HG02970 (cell line): ENCODE data around the gene PISD.
"Not testable (repeated sequence)": the region's sequence is repeated elsewhere in the genome, so short reads cannot be mapped to it uniquely, and the experiment has no call there.

Experiments used
- ATAC-seq: cut with Tn5 transposase; IDR thresholded peaks from one replicate; pipeline ENCODE4 v1.9.1; 2021; ENCODE audit warnings: mild to moderate bottlenecking, moderate library complexity, moderate number of reproducible peaks; ENCODE audit not compliant: unreplicated experiment, low FRiP score

Gene PISD

GRCh38 chr22:31611061-31611760 lies 50.8 kb downstream of the PISD start:
- ATAC-seq, result no peak

GRCh38 chr22:31610611-31611010 lies 51.4 kb downstream of the PISD start:
- ATAC-seq, result no peak

DNA sequence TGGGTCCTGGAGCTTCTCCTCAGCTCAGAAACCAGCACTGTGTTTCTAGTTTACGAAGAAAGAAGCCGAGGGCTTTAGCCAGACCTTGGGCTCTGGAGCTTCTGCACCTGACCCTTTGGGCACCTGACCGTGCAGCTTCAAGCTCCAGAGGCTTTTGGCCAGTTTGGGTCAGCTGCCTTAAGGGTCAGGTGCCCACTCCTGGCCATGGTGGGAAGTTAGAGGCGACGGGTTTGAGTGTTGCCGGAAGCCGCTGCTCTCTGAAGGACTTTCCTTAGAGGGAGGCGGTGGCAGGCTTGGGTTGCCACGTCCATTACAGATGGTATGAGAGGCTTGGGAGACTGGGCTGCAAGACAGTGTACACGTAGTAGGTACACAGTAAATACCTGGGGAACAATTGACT lies 52.3 kb downstream of the PISD start:
- no peak for ATAC-seq

GRCh38 chr22:31607696-31608095 lies 54.3 kb downstream of the PISD start:
- ATAC-seq, result no peak

DNA sequence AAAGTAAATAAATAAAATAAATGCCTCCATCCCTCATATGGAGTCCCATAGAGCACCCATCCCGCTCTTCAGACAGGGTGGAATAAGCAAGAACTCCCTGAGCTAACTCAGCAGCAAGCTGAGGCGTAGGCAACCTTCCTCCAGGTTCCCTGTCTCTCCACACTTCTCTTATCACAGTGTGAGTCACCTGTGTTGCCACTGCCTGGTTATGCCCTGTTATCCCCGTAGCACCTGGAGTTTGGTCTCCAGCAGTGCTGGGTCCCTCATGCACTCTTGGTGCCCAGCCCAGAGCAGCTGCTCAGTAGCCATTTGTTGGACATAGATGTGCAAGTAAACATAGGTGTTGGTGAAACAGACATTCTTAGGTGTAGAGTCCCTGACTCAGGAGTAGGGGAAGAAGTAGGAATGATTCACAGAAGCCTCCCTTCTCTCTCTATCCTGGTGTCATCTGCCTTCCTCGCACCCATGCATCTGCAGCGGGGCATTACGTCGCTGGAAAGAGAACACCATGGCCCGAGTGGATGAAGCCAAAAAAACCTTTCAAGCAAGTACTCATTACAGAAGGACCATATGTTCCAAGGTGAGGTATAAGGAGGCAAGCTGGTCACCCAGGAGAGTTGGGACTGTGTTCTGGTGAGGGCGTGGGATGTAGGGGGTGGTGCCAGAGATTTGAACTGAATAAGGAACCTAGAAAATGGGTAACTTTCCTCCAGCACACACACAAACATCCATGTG lies 56.0 kb downstream of the PISD start:
- ATAC-seq, result no peak

- no peak for ATAC-seq
Measured at GRCh38 chr22:31604746-31605705, 57.0 kb downstream of the PISD start.

DNA sequence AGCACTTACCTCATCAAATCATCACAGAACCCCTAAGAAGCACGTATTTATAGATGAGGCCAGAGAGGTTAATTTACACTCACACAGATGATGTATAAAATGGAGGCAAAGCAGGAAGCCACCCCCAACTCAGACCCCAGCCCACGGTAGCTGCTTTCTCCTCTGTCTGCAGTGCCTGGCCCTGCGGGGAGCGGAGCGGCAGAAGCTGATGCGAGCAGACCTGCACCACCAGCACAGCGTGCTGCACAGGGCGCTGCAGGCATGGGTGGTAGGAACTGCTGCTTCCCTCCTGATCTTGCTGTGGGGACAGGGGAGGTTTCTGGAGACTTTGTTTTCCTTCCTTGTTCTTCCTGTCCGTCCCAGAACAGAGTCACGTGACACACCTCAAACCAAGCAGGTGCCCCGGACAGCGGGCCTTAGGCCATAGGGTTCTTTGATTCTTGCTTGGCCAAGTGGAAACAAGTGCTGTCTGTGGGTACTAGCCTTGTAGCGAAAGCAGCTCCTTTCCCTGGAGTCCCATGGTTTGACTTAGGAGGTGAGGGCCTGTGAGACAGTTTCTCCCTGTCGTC lies 57.8 kb downstream of the PISD start:
- ATAC-seq, result no peak

GRCh38 chr22:31603574-31603973 lies 58.4 kb downstream of the PISD start:
- no peak for ATAC-seq

GRCh38 chr22:31603081-31603525 lies 58.9 kb downstream of the PISD start:
- ATAC-seq, result no peak

GRCh38 chr22:31602259-31602952 lies 59.6 kb downstream of the PISD start:
- no peak for ATAC-seq

- no peak for ATAC-seq
Measured at GRCh38 chr22:31595271-31595670, 66.7 kb downstream of the PISD start.

GRCh38 chr22:31590161-31590560 lies 71.9 kb downstream of the PISD start:
- not testable (repeated sequence) for ATAC-seq

DNA sequence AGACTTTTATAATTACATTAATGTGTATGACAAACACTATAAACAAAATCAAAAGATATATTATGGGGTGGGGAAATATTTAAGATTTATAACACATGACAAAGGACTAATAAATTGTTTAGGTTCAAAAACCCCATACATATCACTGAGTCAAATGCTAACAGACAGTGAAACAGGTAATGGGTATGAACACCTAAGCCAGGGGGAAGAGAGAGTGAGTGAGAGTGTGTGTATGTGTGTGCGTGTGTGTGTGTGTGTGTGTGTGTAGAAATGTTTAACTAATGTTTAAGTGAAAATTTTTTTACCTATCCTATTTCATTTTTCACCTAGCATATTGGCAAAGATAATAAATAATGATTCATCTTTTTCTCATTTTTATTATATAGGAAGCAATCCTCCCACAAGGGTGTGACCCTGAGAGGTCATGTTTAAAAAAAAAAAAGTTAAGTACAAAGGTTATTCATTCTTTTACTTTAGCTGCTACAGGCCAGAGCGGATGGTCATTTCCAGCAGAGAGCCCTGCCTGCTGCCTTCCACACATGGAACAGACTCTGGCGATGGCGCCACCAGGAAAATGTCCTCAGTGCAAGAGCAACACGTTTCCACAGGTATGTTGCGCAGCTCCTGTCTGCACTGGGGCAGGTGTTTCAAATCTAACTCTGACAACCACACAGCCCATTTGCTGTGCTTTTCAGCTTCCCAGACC lies 72.9 kb downstream of the PISD start:
- ATAC-seq, result no peak

DNA sequence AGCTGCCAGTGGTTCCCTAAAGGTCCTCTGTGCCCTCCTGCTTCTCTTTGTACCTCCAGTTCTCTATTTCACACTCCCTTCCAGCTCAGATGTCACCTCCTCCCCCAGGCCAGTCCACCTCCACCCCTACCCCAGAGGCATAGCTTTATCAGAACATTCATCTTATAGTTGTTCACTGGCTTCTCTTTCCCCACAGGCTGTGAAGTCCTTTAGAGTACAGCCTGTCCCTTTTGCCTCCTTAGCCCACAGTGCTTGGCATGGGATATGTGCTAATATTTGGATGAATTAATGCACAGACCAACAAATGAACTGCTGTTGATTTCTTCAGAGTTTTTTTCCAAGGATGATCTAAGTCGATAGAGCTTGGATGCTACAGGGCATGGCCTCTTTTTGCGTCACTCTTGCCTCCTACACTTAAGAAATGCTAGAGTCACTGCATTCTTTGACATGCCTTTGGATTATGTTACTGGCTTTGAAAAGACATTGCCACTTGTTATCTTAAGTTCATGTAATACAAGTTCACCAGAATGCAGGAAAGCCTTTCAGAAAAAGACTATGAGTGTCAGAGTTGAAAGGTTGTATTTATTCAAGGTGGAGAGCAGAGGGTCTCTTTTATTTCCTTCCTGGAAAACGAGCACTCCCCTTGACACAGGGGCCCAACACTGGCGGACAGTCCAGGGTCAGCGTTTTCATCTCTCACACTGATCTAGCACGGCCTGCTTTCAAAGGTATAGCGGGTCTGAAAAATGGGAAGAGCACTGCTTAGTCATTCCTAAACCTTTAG lies 75.7 kb downstream of the PISD start:
- no peak for ATAC-seq

DNA sequence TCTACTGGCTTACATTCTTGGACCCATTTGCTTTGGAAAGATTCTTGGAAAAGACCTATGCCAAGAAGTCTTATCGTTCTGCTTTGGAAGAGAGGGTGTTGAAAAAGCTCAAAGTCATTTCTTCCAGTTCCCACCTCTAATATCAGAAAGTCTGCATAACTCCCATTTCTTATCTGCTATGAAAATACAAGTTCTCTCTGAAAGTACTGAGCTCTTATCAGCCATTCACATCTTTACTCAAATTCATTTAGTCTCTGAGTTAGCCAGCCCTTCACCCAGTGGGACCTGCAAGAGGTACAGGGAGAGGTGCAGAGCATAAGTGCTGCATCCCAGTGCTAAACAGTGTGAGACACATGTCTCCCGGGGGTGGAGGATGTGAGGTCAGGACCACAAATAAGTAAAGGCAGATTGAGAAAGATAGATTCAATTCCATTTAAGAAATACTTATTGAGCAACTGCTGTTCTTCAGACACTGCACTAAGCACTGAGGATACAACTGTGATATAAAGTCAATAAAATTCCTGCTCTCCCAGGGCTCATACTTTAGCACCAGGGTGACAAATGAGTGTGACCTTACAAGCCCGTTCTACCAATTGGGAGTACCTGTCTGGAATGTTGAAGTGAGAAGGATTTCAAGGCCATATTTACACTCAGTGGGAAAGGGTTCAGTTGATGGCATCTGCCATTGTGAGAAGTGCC lies 76.7 kb downstream of the PISD start:
- no peak for ATAC-seq

GRCh38 chr22:31584804-31585160 lies 77.2 kb downstream of the PISD start:
- ATAC-seq, result no peak

DNA sequence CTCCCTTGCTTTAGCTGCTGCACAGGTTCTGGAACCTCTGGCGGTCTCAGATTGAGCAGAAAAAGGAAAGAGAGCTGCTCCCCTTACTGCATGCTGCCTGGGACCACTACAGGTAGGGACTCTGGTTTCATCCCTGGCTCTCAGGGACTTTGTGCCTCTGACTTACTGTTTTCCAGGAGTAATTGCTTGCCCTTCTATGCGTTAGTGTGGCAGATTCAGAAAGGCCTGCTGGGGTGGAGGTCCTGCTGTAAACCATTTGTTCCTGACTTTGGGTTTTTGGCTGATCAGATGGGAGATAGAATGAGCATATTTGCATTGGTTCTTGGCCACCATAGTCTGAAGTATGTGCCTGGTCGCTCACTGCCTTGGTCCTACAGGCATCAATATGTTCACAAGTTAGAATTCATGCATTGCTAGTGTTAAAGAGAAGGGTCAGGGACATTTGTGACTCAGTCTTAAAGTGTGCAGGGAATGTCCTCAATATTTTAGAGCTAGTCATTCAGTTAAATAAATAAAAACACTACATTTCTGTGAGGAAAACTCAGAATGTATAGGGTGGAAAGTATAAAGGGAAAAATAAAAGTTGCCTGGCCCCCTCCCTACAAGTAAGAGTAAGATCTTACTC lies 78.0 kb downstream of the PISD start:
- no peak for ATAC-seq

DNA sequence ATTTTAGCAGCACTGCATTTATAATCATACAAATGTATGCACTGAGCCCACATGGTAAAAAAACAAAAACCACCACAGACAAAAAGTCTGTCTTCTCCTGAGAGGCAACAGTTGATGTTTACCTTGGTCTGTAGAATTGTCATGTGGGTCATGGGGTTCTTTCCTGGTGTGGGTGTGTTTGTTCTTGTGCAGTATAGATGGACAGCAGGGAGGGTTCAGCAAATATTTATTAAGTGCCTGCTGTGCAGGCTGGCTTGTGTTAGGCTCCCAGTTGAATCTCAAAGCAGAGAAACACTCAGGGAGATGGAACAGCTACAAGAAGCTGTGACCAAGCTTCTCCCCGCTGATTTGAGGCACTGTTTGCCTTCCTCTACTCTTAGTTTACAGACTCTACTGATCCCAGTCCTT lies 82.2 kb downstream of the PISD start:
- ATAC-seq, result no peak
